Panc1 (cell line): ENCODE measurements around the gene CALML4. TPM values are rescaled to one million over a fixed set of nuclear protein-coding genes. Genes with fewer than 3 reads are reported as not detected.

Source experiments
- ATAC-seq: fragments of 200-7000 bp; cut with Tn5 transposase; 2 replicates; pipeline ENCODE4 v1.9.1; 2020; ENCODE audit warnings: mild to moderate bottlenecking, moderate library complexity
- BruUV-seq: library from RNA; stranded (reverse); fragments of 400-500 nt; replicated peaks from 2 replicates; lab custom pipeline; 2021; lab: Mats Ljungman, UMichigan
- CTCF ChIA-PET: fragments of 300-600 bp; sonication (Branson Sonifier 250); formaldehyde crosslinking; loops from one replicate; lab custom pipeline; 2022; ENCODE audit warnings: antibody characterized with exemption; lab: Charles Lee
- POLR2A ChIA-PET: fragments of 300-600 bp; sonication (Branson Sonifier 250); formaldehyde crosslinking; loops from one replicate; lab custom pipeline; 2022; ENCODE audit warnings: antibody characterized with exemption; lab: Charles Lee
- DNase-seq: peaks from one replicate; pipeline ENCODE4 v3.0.0-alpha.2; 2010; ENCODE audit warnings: low read depth, low spot score
- H3K27ac ChIP-seq: 2 replicates; pipeline ENCODE4 v1.5.1; 2011; ENCODE audit warnings: mild to moderate bottlenecking, low read length, inconsistent platforms
- H3K27me3 ChIP-seq: fragments of 200-500 bp; sonication (Bioruptor generic); 2 replicates; pipeline ENCODE4 v1.6.0; 2014; ENCODE audit warnings: low read length, inconsistent platforms; ENCODE audit not compliant: control insufficient read depth, insufficient read depth
- H3K36me3 ChIP-seq: fragments of 200-500 bp; sonication (Bioruptor generic); 2 replicates; pipeline ENCODE4 v1.5.1; 2014; ENCODE audit warnings: inconsistent platforms, mild to moderate bottlenecking, low read length, moderate library complexity; ENCODE audit not compliant: control insufficient read depth, insufficient read depth
- H3K4me1 ChIP-seq: 2 replicates; pipeline ENCODE4 v1.5.1; 2011; ENCODE audit warnings: inconsistent platforms, mild to moderate bottlenecking, low read length, moderate library complexity; ENCODE audit not compliant: control insufficient read depth, insufficient read depth
- H3K4me3 ChIP-seq, 2 experiments: 2 replicates each; pipeline ENCODE4 v1.5.1; 2011 to 2012; ENCODE audit warnings: low read depth in 2 of 2, low read length in 2 of 2, mild to moderate bottlenecking in 2 of 2, inconsistent platforms in 1 of 2, moderate library complexity in 1 of 2
- H3K9me3 ChIP-seq: fragments of 200-500 bp; sonication (Bioruptor generic); 2 replicates; pipeline ENCODE4 v1.5.1; 2014; ENCODE audit warnings: low read depth, mild to moderate bottlenecking, inconsistent platforms, low read length, moderate library complexity; ENCODE audit not compliant: control insufficient read depth, insufficient read depth
- POLR2AphosphoS5 ChIP-seq: IDR thresholded peaks from 2 replicates; pipeline ENCODE4 v1.6.1; 2012; ENCODE audit warnings: mild to moderate bottlenecking, low read depth, low read length, moderate library complexity
- SIN3A ChIP-seq: IDR thresholded peaks from 2 replicates; pipeline ENCODE4 v1.6.1; 2012; ENCODE audit warnings: low read depth, mild to moderate bottlenecking, low read length, moderate library complexity, borderline replicate concordance; ENCODE audit not compliant: insufficient read depth
- TCF7L2 ChIP-seq: IDR thresholded peaks from 2 replicates; pipeline ENCODE4 v1.6.1; 2011; ENCODE audit warnings: mild to moderate bottlenecking, low read depth, low read length, inconsistent platforms
- in situ Hi-C: cut with HindIII; loops from 2 replicates; pipeline ENCODE4 v1.10.0; 2016; ENCODE audit warnings: low sequenced_read_pairs, low pct_unique_long_range_greater_than_20kb
- intact Hi-C: fragments of 100-400 bp; cut with micrococcal nuclease; formaldehyde crosslinking; loops from one replicate; pipeline ENCODE4 v1.10.0; 2022; ENCODE audit not compliant: unreplicated experiment
- total RNA-seq: library from RNA; stranded (reverse); gene quantifications from one replicate; pipeline ENCODE4 v1.2.1, GENCODE V29; 2021; ENCODE audit not compliant: unreplicated experiment
- TF ChIP-seq, protein P1 (sequence below), 2 experiments: IDR thresholded peaks; 2 replicates each; pipeline ENCODE4 v1.6.1; 2011 to 2012; ENCODE audit warnings: low read depth in 2 of 2, control low read depth in 1 of 2, low read length in 1 of 2, mild to moderate bottlenecking in 1 of 2, moderate library complexity in 1 of 2; ENCODE audit not compliant: insufficient read depth in 1 of 2
- TF ChIP-seq, protein P2 (sequence below): fragments of 450-650 bp; IDR thresholded peaks from 2 replicates; pipeline ENCODE4 v1.5.1; 2017; ENCODE audit warnings: mild to moderate bottlenecking

Gene CALML4
- total RNA-seq, 1 experiment from 2014 or later, result 5.4 TPM

DNA sequence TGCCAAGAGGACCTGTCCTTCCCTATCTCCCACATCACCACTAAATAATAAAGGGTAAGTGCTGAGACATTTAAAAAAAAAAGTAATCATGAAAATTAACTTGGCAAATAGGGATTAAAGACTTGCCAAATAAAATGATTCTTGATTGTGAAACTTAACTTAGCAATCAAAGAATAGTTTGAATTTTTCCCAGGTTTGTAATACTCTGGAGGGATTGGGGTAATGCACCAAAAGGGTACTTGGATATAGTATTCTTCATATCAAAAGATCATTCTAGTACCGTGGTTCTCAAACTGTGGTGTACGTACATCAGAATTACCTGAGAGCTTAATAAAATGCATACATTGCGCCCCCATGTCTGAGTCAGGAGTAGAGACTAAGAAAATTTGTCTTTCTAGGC lies 28.5 kb downstream of the CALML4 start:
- ATAC-seq (no peak), DNase-seq (no peak)
- intact Hi-C loops, result no loop called here
- no peaks in the 10 kb centered on the region for H3K27me3 ChIP-seq
- no peak overlapping the region for H3K4me3 ChIP-seq
- H3K9me3 ChIP-seq, result no peaks in the 10 kb centered on the region
- ChIA-PET POLR2A (no interaction called here), CTCF (no interaction called here)
- TF ChIP-seq TCF7L2, result no peak
- TF ChIP-seq, protein P1, sequence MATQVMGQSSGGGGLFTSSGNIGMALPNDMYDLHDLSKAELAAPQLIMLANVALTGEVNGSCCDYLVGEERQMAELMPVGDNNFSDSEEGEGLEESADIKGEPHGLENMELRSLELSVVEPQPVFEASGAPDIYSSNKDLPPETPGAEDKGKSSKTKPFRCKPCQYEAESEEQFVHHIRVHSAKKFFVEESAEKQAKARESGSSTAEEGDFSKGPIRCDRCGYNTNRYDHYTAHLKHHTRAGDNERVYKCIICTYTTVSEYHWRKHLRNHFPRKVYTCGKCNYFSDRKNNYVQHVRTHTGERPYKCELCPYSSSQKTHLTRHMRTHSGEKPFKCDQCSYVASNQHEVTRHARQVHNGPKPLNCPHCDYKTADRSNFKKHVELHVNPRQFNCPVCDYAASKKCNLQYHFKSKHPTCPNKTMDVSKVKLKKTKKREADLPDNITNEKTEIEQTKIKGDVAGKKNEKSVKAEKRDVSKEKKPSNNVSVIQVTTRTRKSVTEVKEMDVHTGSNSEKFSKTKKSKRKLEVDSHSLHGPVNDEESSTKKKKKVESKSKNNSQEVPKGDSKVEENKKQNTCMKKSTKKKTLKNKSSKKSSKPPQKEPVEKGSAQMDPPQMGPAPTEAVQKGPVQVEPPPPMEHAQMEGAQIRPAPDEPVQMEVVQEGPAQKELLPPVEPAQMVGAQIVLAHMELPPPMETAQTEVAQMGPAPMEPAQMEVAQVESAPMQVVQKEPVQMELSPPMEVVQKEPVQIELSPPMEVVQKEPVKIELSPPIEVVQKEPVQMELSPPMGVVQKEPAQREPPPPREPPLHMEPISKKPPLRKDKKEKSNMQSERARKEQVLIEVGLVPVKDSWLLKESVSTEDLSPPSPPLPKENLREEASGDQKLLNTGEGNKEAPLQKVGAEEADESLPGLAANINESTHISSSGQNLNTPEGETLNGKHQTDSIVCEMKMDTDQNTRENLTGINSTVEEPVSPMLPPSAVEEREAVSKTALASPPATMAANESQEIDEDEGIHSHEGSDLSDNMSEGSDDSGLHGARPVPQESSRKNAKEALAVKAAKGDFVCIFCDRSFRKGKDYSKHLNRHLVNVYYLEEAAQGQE (IDR thresholded peaks at IDR 0.05; ENCODE audit: insufficient read depth in 1 of 2, low read depth in 2 of 2, low read length in 1 of 2), result no peak
- no peak for TF ChIP-seq SIN3A
- H3K36me3 ChIP-seq, result peaks cover 20% of the 10 kb centered on the region
- in situ Hi-C loops, result no loop called here
- no TSS peak for BruUV-seq
- no peak overlapping the region for H3K27ac ChIP-seq
- no peaks in the 10 kb centered on the region for H3K4me1 ChIP-seq

DNA sequence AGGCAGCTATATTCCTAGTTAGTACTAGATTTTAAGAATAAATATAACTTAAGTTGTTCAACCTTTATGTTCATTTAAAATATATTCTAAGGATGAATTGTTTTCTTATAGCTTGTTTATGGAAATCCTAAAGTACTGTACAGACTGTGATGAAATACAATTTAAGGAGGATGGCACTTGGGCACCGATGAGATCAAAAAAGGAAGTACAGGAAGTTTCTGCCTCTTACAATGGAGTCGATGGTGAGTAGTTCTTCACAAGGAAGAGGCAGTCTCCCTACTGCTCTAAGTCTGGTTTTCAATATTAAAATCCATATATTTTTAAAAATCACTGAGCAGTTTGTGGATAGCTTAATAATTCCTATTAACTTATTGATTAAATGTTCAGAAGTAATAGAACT lies 29.6 kb downstream of the CALML4 start:
- no TSS peak for BruUV-seq
- H3K36me3 ChIP-seq, result peaks cover 16% of the 10 kb centered on the region; the same call in 1 of the 2 replicates
- DNase-seq (no peak), ATAC-seq (no peak)
- TF ChIP-seq, protein P1 (IDR thresholded peaks at IDR 0.05; ENCODE audit: insufficient read depth in 1 of 2, low read depth in 2 of 2, low read length in 1 of 2), result no peak
- TF ChIP-seq SIN3A (no peak), POLR2AphosphoS5 (no peak), TCF7L2 (no peak)
- TF ChIP-seq, protein P2, sequence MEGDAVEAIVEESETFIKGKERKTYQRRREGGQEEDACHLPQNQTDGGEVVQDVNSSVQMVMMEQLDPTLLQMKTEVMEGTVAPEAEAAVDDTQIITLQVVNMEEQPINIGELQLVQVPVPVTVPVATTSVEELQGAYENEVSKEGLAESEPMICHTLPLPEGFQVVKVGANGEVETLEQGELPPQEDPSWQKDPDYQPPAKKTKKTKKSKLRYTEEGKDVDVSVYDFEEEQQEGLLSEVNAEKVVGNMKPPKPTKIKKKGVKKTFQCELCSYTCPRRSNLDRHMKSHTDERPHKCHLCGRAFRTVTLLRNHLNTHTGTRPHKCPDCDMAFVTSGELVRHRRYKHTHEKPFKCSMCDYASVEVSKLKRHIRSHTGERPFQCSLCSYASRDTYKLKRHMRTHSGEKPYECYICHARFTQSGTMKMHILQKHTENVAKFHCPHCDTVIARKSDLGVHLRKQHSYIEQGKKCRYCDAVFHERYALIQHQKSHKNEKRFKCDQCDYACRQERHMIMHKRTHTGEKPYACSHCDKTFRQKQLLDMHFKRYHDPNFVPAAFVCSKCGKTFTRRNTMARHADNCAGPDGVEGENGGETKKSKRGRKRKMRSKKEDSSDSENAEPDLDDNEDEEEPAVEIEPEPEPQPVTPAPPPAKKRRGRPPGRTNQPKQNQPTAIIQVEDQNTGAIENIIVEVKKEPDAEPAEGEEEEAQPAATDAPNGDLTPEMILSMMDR, result no peak
- no peaks in the 10 kb centered on the region for H3K27me3 ChIP-seq
- CTCF ChIA-PET, result no interaction called here
- H3K27ac ChIP-seq, result no peak overlapping the region
- H3K4me3 ChIP-seq, result no peak overlapping the region
- no peaks in the 10 kb centered on the region for H3K4me1 ChIP-seq
- intact Hi-C loops (no loop called here), in situ Hi-C loops (no loop called here)
- POLR2A ChIA-PET, result no interaction called here
- no peaks in the 10 kb centered on the region for H3K9me3 ChIP-seq
